SKM-1 treated with dmso at 0.1 percent for 144 hours (cell line): ENCODE results near the gene PKIB.
A peak's percentile ranks its signal among the peaks of the same experiment; 100 is the strongest.

Experiments used
- DNase-seq: peaks from one replicate; lab custom pipeline; 2025; ENCODE audit not compliant: unreplicated experiment; lab: John Stamatoyannopoulos, UW

Gene PKIB

GRCh38 chr6:122709922-122710512 lies 99.8 kb downstream of the PKIB start:
- peak; percentile 99 for DNase-seq

- DNase-seq, result no peak
Measured at GRCh38 chr6:122710908-122711635, 100.9 kb downstream of the PKIB start.

- DNase-seq, result no peak
Measured at GRCh38 chr6:122712093-122712447, 101.9 kb downstream of the PKIB start.

GRCh38 chr6:122712448-122713137 lies 102.4 kb downstream of the PKIB start:
- DNase-seq, result no peak

- peak; percentile 90 for DNase-seq
Measured at GRCh38 chr6:122713138-122713537, 102.9 kb downstream of the PKIB start.

- DNase-seq, result no peak
Measured at GRCh38 chr6:122714059-122714458, 103.9 kb downstream of the PKIB start.

- DNase-seq, result no peak
Measured at GRCh38 chr6:122715725-122716124, 105.5 kb downstream of the PKIB start.

GRCh38 chr6:122717350-122717749 lies 107.1 kb downstream of the PKIB start:
- DNase-seq, result peak; percentile 84

- no peak for DNase-seq
Measured at GRCh38 chr6:122718616-122719015, 108.4 kb downstream of the PKIB start.

GRCh38 chr6:122719176-122719575 lies 109.0 kb downstream of the PKIB start:
- no peak for DNase-seq

- no peak for DNase-seq
Measured at GRCh38 chr6:122722746-122723145, 112.5 kb downstream of the PKIB start.

- peak; percentile 12 for DNase-seq
Measured at GRCh38 chr6:122726649-122727048, 116.4 kb downstream of the PKIB start.

GRCh38 chr6:122727244-122727643 lies 117.0 kb downstream of the PKIB start:
- DNase-seq, result no peak

- DNase-seq, result no peak
Measured at GRCh38 chr6:122730334-122730733, 120.1 kb downstream of the PKIB start.

- DNase-seq, result peak; percentile 49
Measured at GRCh38 chr6:122730775-122731386, 120.7 kb downstream of the PKIB start.

- no peak for DNase-seq
Measured at GRCh38 chr6:122733259-122733658, 123.1 kb downstream of the PKIB start.

- no peak for DNase-seq
Measured at GRCh38 chr6:122734529-122735395, 124.6 kb downstream of the PKIB start.

- DNase-seq, result no peak
Measured at GRCh38 chr6:122735582-122735981, 125.4 kb downstream of the PKIB start.

GRCh38 chr6:122736163-122736562 lies 126.0 kb downstream of the PKIB start:
- no peak for DNase-seq

GRCh38 chr6:122736616-122737015 lies 126.4 kb downstream of the PKIB start:
- DNase-seq, result no peak

GRCh38 chr6:122740091-122740490 lies 129.9 kb downstream of the PKIB start:
- no peak for DNase-seq
